HepG2 (cell line): ENCODE results near the gene NOTUM. TPM values are rescaled to one million over a fixed set of nuclear protein-coding genes. Genes with fewer than 3 reads are reported as not detected.

Experiments
- AKAP8 ChIP-seq: sonication (generic); formaldehyde crosslinking; IDR thresholded peaks from 2 replicates; pipeline ENCODE4 v1.5.1; 2020; ENCODE audit warnings: mild to moderate bottlenecking, missing genetic modification reagents
- CBX2 ChIP-seq, 2 experiments: fragments of 200-600 bp in 1 of 2; sonication (generic); formaldehyde crosslinking in 1 of 2; IDR thresholded peaks; 2 replicates each; pipeline versions ENCODE4 v1.7.0 to v1.8.1; 2018 to 2022; ENCODE audit warnings: low read depth in 2 of 2, low read length in 1 of 2, mild to moderate bottlenecking in 1 of 2, missing genetic modification reagents in 1 of 2
- HDAC1 ChIP-seq: sonication (generic); formaldehyde crosslinking; IDR thresholded peaks from 2 replicates; pipeline ENCODE4 v1.5.1; 2020; ENCODE audit warnings: mild to moderate bottlenecking, missing genetic modification reagents
- JUND ChIP-seq: sonication (generic); formaldehyde crosslinking; IDR thresholded peaks from 2 replicates; pipeline ENCODE4 v1.8.0; 2022; ENCODE audit warnings: mild to moderate bottlenecking, missing genetic modification reagents
- MTA1 ChIP-seq: sonication (generic); formaldehyde crosslinking; IDR thresholded peaks from 2 replicates; pipeline ENCODE4 v1.4.0; 2020; ENCODE audit warnings: missing genetic modification reagents, mild to moderate bottlenecking, borderline replicate concordance
- NR2F1 ChIP-seq, 2 experiments: fragments of 450-650 bp in 1 of 2; formaldehyde crosslinking in 1 of 2; IDR thresholded peaks; 2 replicates each; pipeline versions ENCODE4 v1.5.0 to v1.6.1; 2016 to 2020; ENCODE audit warnings: mild to moderate bottlenecking in 1 of 2, missing compliant biosample characterization in 1 of 2, missing genetic modification reagents in 1 of 2, moderate library complexity in 1 of 2
- PAF1 ChIP-seq: IDR thresholded peaks from 2 replicates; pipeline ENCODE4 v1.6.1; 2016; ENCODE audit warnings: missing genetic modification reagents, missing compliant biosample characterization
- SPEN ChIP-seq: sonication (generic); formaldehyde crosslinking; IDR thresholded peaks from 2 replicates; pipeline ENCODE4 v1.5.1; 2020; ENCODE audit warnings: low read depth, mild to moderate bottlenecking, missing genetic modification reagents
- ZBTB40 ChIP-seq, 2 experiments: fragments of 450-650 bp in 1 of 2; sonication (generic) in 1 of 2; formaldehyde crosslinking in 1 of 2; IDR thresholded peaks; 2 replicates each; pipeline versions ENCODE4 v1.6.1 to v1.8.0; 2016 to 2022; ENCODE audit warnings: antibody characterized with exemption in 1 of 2, mild to moderate bottlenecking in 1 of 2, missing genetic modification reagents in 1 of 2
- ZBTB7B ChIP-seq: sonication (generic); formaldehyde crosslinking; IDR thresholded peaks from 2 replicates; pipeline ENCODE4 v1.4.0; 2020; ENCODE audit warnings: missing genetic modification reagents
- ZNF33B ChIP-seq: sonication (generic); formaldehyde crosslinking; IDR thresholded peaks from 2 replicates; pipeline ENCODE4 v1.5.1; 2020; ENCODE audit warnings: mild to moderate bottlenecking, missing genetic modification reagents
- ZNF569 ChIP-seq: sonication (generic); formaldehyde crosslinking; IDR thresholded peaks from 2 replicates; pipeline ENCODE4 v1.5.0; 2020; ENCODE audit warnings: mild to moderate bottlenecking, missing genetic modification reagents, moderate library complexity, borderline replicate concordance
- ZNF780A ChIP-seq: sonication (generic); formaldehyde crosslinking; IDR thresholded peaks from 2 replicates; pipeline ENCODE4 v1.8.0; 2022; ENCODE audit warnings: mild to moderate bottlenecking, missing genetic modification reagents, moderate library complexity
- ZSCAN12 ChIP-seq: sonication (generic); formaldehyde crosslinking; IDR thresholded peaks from 2 replicates; pipeline ENCODE4 v1.9.0; 2021; ENCODE audit warnings: mild to moderate bottlenecking, missing genetic modification reagents
- polyA plus RNA-seq, 8 experiments: library from polyadenylated mRNA; depleted of rRNA in 3 of 8; stranded (reverse) in 7 of 8; unstranded in 1 of 8; fragments of >200 nt; fragmentation: Illumina TruSeq in 4 of 8; extraction: Trizol in 4 of 8; gene quantifications; 2 replicates each; pipeline versions ENCODE4 v1.2.1 to v1.2.3, GENCODE V29; 2011 to 2016; ENCODE audit warnings: low read depth in 4 of 8, missing spikeins in 1 of 8, mixed read lengths in 1 of 8; ENCODE audit not compliant: insufficient read depth in 1 of 8
- total RNA-seq, 5 experiments: library from RNA; depleted of rRNA; stranded (reverse); fragments of >200 nt; fragmentation: Illumina TruSeq; extraction: Trizol; gene quantifications; 2 replicates each; pipeline ENCODE4 v1.2.3, GENCODE V29; 2016; ENCODE audit warnings: low read depth in 1 of 5
- TF ChIP-seq, protein P1 (sequence below): sonication (generic); formaldehyde crosslinking; IDR thresholded peaks from 2 replicates; pipeline ENCODE4 v1.4.0; 2020; ENCODE audit warnings: low read depth, mild to moderate bottlenecking, missing genetic modification reagents
- TF ChIP-seq, protein P2 (sequence below): sonication (generic); formaldehyde crosslinking; conservative IDR thresholded peaks from 2 replicates; pipeline ENCODE4 v1.4.0; 2020; ENCODE audit warnings: missing genetic modification reagents

NOTUM gene
- total and polyA plus RNA-seq, 2 of the 13 experiments (the other 11 are each of a cell fraction or from before 2014, with no cell fraction given): 150 to 160 TPM

DNA sequence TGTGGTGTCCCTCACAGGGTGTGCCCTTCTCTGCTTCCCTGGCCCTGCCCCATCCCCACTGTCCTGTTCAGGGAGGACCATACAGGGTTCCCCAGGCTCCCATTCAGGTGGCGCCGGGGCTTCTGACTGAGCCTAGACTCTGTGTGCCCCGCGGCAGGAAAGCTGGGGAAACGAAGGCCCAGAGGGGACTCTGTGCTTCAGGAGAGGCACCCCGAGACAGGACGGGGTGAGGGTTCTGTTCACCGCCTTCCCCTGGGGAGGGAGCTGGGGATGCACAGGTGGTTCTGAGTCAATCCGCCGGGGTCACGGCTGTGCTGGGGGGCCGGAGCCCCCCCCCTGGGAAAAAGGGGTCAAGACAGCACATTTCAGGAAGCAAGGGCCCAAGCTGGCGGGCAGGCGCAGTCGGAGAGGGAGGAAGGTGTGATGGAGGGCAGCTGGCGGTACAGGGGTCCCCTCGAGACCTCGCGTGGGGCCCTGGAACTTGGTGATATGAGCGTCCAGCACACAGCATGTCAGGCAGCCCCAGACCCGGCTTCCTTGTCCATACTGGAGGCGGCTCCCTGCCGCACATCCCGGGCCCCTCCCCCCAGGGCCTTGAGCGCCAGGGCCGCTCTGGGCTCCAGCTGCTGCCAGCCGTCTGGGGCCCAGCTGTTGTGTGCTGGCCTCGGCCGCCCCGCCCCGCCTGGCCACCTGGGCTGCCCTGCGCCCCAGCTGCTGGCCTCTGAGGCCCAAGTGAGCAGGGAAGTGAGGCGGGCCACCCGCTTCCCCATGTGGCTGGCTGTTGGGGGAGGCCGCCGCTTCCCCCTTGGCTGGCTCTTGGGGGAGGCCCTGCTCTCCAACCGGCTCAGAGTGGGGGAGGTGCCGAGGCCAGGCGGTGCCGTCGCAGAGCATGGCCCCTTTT is 5.6 kb upstream of the NOTUM start (continued):
- peak; percentile 96 for TF ChIP-seq ZBTB7B
- no peak; the same call in 1 of the 2 replicates for TF ChIP-seq PAF1
- TF ChIP-seq CBX2 (IDR thresholded peaks at IDR 0.05; ENCODE audit: low read depth, low read length): no peak
- no peak for TF ChIP-seq CBX2 (CRISPR knock-in tag; IDR thresholded peaks at IDR 0.05; ENCODE audit: low read depth)
- TF ChIP-seq, protein P1, sequence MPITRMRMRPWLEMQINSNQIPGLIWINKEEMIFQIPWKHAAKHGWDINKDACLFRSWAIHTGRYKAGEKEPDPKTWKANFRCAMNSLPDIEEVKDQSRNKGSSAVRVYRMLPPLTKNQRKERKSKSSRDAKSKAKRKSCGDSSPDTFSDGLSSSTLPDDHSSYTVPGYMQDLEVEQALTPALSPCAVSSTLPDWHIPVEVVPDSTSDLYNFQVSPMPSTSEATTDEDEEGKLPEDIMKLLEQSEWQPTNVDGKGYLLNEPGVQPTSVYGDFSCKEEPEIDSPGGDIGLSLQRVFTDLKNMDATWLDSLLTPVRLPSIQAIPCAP (CRISPR knock-in tag): peak; percentile 82; the same call in 1 of the 2 replicates
- no peak; the same call in 1 of the 2 replicates for TF ChIP-seq ZNF33B (CRISPR knock-in tag)
- no peak for TF ChIP-seq ZNF569
- peak; percentile 100 for TF ChIP-seq AKAP8 (CRISPR knock-in tag)
- TF ChIP-seq, protein P2, sequence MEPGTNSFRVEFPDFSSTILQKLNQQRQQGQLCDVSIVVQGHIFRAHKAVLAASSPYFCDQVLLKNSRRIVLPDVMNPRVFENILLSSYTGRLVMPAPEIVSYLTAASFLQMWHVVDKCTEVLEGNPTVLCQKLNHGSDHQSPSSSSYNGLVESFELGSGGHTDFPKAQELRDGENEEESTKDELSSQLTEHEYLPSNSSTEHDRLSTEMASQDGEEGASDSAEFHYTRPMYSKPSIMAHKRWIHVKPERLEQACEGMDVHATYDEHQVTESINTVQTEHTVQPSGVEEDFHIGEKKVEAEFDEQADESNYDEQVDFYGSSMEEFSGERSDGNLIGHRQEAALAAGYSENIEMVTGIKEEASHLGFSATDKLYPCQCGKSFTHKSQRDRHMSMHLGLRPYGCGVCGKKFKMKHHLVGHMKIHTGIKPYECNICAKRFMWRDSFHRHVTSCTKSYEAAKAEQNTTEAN (CRISPR knock-in tag): peak; percentile 62; the same call in 1 of the 2 replicates
- peak in 1 of 2 experiments; percentile 79; a peak in 3 of 4 replicates for TF ChIP-seq NR2F1 (CRISPR knock-in tag; IDR thresholded peaks at IDR 0.05)
- TF ChIP-seq SPEN (CRISPR knock-in tag): peak; percentile 94
- TF ChIP-seq JUND (CRISPR knock-in tag): peak; percentile 73; the same call in 1 of the 2 replicates
- peak; percentile 16; the same call in 1 of the 2 replicates for TF ChIP-seq ZSCAN12
- peak; percentile 70; the same call in 1 of the 2 replicates for TF ChIP-seq ZNF780A
- TF ChIP-seq MTA1 (CRISPR knock-in tag): peak; percentile 89
- no peak for TF ChIP-seq ZBTB40 (IDR thresholded peaks at IDR 0.05)
- peak; percentile 69; the same call in 1 of the 2 replicates for TF ChIP-seq ZBTB40 (CRISPR knock-in tag; IDR thresholded peaks at IDR 0.05)
- peak; percentile 98 for TF ChIP-seq HDAC1 (CRISPR knock-in tag)
